GM12878 (cell line): ENCODE measurements around the gene LPIN2. TPM values are rescaled to one million over a fixed set of nuclear protein-coding genes. Genes with fewer than 3 reads are reported as not detected.

Experiments used
- BCL11A ChIP-seq: IDR thresholded peaks from 2 replicates; pipeline ENCODE4 v1.6.1; 2011; ENCODE audit warnings: low read depth, low read length
- BCL3 ChIP-seq: IDR thresholded peaks from 2 replicates; pipeline ENCODE4 v1.6.1; 2011; ENCODE audit warnings: borderline replicate concordance, low read depth, mild to moderate bottlenecking, moderate library complexity, low read length; ENCODE audit not compliant: insufficient read depth, poor library complexity, severe bottlenecking
- CBX5 ChIP-seq: sonication (generic); IDR thresholded peaks from 2 replicates; pipeline ENCODE4 v1.6.1; 2016; ENCODE audit warnings: low read depth, moderate library complexity, mild to moderate bottlenecking, inconsistent platforms
- FOS ChIP-seq: IDR thresholded peaks from 3 replicates; pipeline ENCODE4 v1.6.1; 2011; ENCODE audit warnings: borderline replicate concordance; ENCODE audit not compliant: insufficient read length; ENCODE audit errors: extremely low read depth
- IRF5 ChIP-seq: fragments of 450-650 bp; IDR thresholded peaks from 2 replicates; pipeline ENCODE4 v1.6.1; 2017; ENCODE audit warnings: borderline replicate concordance
- MLLT1 ChIP-seq: fragments of 450-650 bp; IDR thresholded peaks from 2 replicates; pipeline ENCODE4 v1.6.1; 2016; ENCODE audit warnings: mild to moderate bottlenecking
- MTA3 ChIP-seq: IDR thresholded peaks from 2 replicates; pipeline ENCODE4 v1.6.1; 2012; ENCODE audit warnings: low read length, inconsistent platforms, borderline replicate concordance
- NBN ChIP-seq: fragments of 450-650 bp; IDR thresholded peaks from 2 replicates; pipeline ENCODE4 v1.6.1; 2016
- PKNOX1 ChIP-seq: fragments of 450-650 bp; IDR thresholded peaks from 2 replicates; pipeline ENCODE4 v1.6.1; 2016; ENCODE audit warnings: mild to moderate bottlenecking
- POLR2A ChIP-seq: IDR thresholded peaks from 2 replicates; pipeline ENCODE4 v1.6.1; 2011; ENCODE audit warnings: low read depth, mild to moderate bottlenecking, low read length
- REST ChIP-seq: IDR thresholded peaks from 2 replicates; pipeline ENCODE4 v1.6.1; 2012; ENCODE audit warnings: mild to moderate bottlenecking, low read depth, low read length
- SMAD5 ChIP-seq: IDR thresholded peaks from 2 replicates; pipeline ENCODE4 v1.6.1; 2016; ENCODE audit warnings: antibody characterized with exemption, low read depth
- SREBF1 ChIP-seq: IDR thresholded peaks from 2 replicates; pipeline ENCODE4 v1.6.1; 2012; ENCODE audit warnings: mild to moderate bottlenecking, low read length
- TARDBP ChIP-seq: IDR thresholded peaks from 2 replicates; pipeline ENCODE4 v1.6.1; 2016; ENCODE audit warnings: borderline replicate concordance
- WRNIP1 ChIP-seq: IDR thresholded peaks from 2 replicates; pipeline ENCODE4 v1.6.1; 2011; ENCODE audit warnings: low read depth, low read length, improper control_type of control experiment, borderline replicate concordance
- ZBED1 ChIP-seq: IDR thresholded peaks from 2 replicates; pipeline ENCODE4 v1.6.1; 2016; ENCODE audit warnings: borderline replicate concordance
- polyA plus RNA-seq, 11 experiments: library from polyadenylated mRNA; depleted of rRNA in 4 of 11; unstranded in 6 of 11; stranded (reverse) in 5 of 11; fragments of >200 nt; fragmentation: Nextera tagmentation in 4 of 11; fragmentation: Illumina TruSeq in 1 of 11; extraction: Ambion mirVana in 4 of 11; extraction: Trizol in 1 of 11; gene quantifications; 1 replicate in 1 of 11; 2 replicates in 10 of 11; pipeline versions ENCODE4 v1.2.1 to v1.2.3, GENCODE V29; 2011 to 2016; ENCODE audit warnings: inconsistent platforms in 2 of 11, missing spikeins in 2 of 11, low read depth in 1 of 11
- total RNA-seq, 4 experiments: library from RNA; depleted of rRNA in 3 of 4; stranded (reverse); fragments of >200 nt in 3 of 4; fragmentation: Illumina TruSeq in 1 of 4; extraction: Trizol in 1 of 4; gene quantifications; 2 replicates each; pipeline versions ENCODE4 v1.2.1 to v1.2.3, GENCODE V29; 2013 to 2021
- TF ChIP-seq, protein P1 (sequence below): fragments of 450-650 bp; IDR thresholded peaks from 2 replicates; pipeline ENCODE4 v1.6.1; 2018; ENCODE audit warnings: borderline replicate concordance, mild to moderate bottlenecking; ENCODE audit not compliant: partially characterized antibody
- TF ChIP-seq, protein P2 (sequence below): IDR thresholded peaks from 2 replicates; pipeline ENCODE4 v1.6.1; 2012; ENCODE audit warnings: low read depth, low read length, improper control_type of control experiment

The LPIN2 gene
- total and polyA plus RNA-seq, 10 of the 15 experiments (the other 5 are each of a cell fraction or from before 2014, with no cell fraction given) = 4.1 to 28.0 (median 15.9) TPM

DNA sequence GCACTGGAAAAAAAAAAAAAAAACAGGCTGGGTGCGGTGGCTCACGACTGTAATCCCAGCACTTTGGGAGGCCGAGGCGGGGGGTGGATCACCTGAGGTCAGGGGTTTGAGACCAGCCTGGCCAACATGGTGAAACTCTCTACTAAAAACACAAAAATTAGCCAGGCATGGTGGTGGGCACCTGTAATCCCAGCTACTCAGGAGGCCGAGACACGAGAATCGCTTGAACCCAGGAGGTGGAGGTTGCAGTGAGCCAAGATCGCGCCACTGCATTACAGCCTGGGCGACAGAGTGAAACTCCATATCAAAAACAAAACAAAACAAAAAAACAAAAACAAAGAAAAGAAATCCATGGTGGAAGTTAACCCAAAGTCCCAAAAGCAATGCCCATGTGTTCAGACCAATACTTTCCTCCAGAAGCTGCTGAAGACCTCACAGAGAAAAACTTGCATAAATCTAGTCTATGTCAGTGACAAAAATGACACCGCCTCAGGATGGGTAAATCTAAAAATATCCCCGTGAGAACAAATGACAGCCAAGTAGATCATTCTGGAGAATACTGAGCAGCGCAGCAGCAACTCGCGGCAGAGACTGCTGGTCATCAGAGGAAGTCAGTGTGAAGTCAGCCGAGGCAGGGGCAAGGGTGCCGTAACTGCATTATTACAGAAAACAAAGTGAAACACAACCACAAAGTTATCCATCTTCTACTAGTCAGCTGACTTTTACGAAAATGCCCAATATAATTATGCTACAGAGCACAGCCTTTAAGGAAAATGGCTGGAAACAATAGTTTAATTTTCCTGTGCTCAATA lies 41.0 kb downstream of the LPIN2 start (continued):
- TF ChIP-seq REST (0 out of 2 replicates have a peak, but pooled peaks have one; percentile 21), MTA3 (peak; percentile 46; the same call in 1 of the 2 replicates), BCL11A (peak; percentile 44), POLR2A (peak; percentile 78), TARDBP (no peak), NBN (peak; percentile 84), BCL3 (no peak), IRF5 (no peak), SREBF1 (no peak), PKNOX1 (peak; percentile 85), MLLT1 (peak; percentile 86), ZBED1 (no peak), SMAD5 (0 out of 2 replicates have a peak, but pooled peaks have one; percentile 59), CBX5 (0 out of 2 replicates have a peak, but pooled peaks have one; percentile 46), WRNIP1 (no peak), FOS (no peak)
- TF ChIP-seq, protein P1, sequence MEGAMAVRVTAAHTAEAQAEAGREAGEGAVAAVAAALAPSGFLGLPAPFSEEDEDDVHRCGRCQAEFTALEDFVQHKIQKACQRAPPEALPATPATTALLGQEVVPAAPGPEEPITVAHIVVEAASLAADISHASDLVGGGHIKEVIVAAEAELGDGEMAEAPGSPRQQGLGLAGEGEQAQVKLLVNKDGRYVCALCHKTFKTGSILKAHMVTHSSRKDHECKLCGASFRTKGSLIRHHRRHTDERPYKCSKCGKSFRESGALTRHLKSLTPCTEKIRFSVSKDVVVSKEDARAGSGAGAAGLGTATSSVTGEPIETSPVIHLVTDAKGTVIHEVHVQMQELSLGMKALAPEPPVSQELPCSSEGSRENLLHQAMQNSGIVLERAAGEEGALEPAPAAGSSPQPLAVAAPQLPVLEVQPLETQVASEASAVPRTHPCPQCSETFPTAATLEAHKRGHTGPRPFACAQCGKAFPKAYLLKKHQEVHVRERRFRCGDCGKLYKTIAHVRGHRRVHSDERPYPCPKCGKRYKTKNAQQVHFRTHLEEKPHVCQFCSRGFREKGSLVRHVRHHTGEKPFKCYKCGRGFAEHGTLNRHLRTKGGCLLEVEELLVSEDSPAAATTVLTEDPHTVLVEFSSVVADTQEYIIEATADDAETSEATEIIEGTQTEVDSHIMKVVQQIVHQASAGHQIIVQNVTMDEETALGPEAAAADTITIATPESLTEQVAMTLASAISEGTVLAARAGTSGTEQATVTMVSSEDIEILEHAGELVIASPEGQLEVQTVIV = no peak
- TF ChIP-seq, protein P2, sequence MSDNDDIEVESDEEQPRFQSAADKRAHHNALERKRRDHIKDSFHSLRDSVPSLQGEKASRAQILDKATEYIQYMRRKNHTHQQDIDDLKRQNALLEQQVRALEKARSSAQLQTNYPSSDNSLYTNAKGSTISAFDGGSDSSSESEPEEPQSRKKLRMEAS = no peak
